Measurements from ENCODE around the gene PLPPR5. TPM values are rescaled to one million over a fixed set of nuclear protein-coding genes. Genes with fewer than 3 reads are reported as not detected.

PLPPR5 gene
- total and polyA plus RNA-seq, 2 of the 8 experiments (the other 6 are each of a cell fraction or from before 2014, with no cell fraction given), result 1.9 to 5.6 TPM

GRCh38 chr1:99005537-99005942 is 879 bp upstream of the PLPPR5 start:
- Histone ChIP-seq H3K4me1 (replicated peaks in 1 of 4; ENCODE audit: control insufficient read depth in 3 of 4, insufficient read depth in 4 of 4, low read length in 3 of 4) (peaks cover 0 to 3% (median 2%) of the 10 kb centered on the region in 4 experiments; a peak in 5 of 7 replicates), H2BK12ac (ENCODE audit: low read depth, low read length) (peak overlapping the region; percentile 18; the same call in 1 of the 2 replicates), H4K5ac (ENCODE audit: insufficient read length, low read depth, low read length) (no peak overlapping the region), H3K14ac (ENCODE audit: insufficient read length) (no peak overlapping the region), H3K23ac (ENCODE audit: insufficient read length) (no peak overlapping the region), H4K8ac (ENCODE audit: extremely low read depth, insufficient read depth, low read length) (no peak overlapping the region), H3K18ac (ENCODE audit: extremely low read depth, low read length) (no peak overlapping the region; the same call in 1 of the 2 replicates), H2AFZ (ENCODE audit: low read length) (no peak overlapping the region), H2BK15ac (ENCODE audit: low read length) (no peak overlapping the region), H4K20me1 (replicated peaks in 1 of 2; ENCODE audit: control insufficient read depth in 1 of 2, insufficient read depth in 2 of 2, low read length in 2 of 2) (no peaks in the 10 kb centered on the region), H2BK5ac (ENCODE audit: low read depth, low read length) (no peak overlapping the region), H3K79me1 (ENCODE audit: low read depth, low read length) (no peaks in the 10 kb centered on the region), H2AK5ac (ENCODE audit: low read depth, low read length) (no peak overlapping the region), H3K4me3 (ENCODE audit: extremely low read depth in 1 of 4, insufficient read depth in 2 of 4, low read depth in 3 of 4, low read length in 4 of 4) (peak overlapping the region; percentile 53 to 85 (median 76); a peak in 6 of 8 replicates), H3K23me2 (ENCODE audit: low read depth, low read length) (peaks cover 14% of the 10 kb centered on the region), H2BK120ac (replicated peaks; ENCODE audit: low read depth, low read length) (no peak overlapping the region), H3K9me3 (ENCODE audit: insufficient read depth in 2 of 2, low read depth in 1 of 2, low read length in 1 of 2) (no peaks in the 10 kb centered on the region), H2BK20ac (ENCODE audit: low read length) (no peak overlapping the region), H3K79me2 (ENCODE audit: control insufficient read depth in 1 of 2, insufficient read depth in 2 of 2, low read length in 2 of 2) (no peaks in the 10 kb centered on the region), H3K27ac (ENCODE audit: low read depth, low read length) (no peak overlapping the region), H3K27me3 (replicated peaks in 1 of 4; ENCODE audit: control insufficient read depth in 3 of 4, extremely low read depth in 1 of 4, insufficient read depth in 3 of 4, low read length in 3 of 4) (peaks cover 0 to 8% (median 2%) of the 10 kb centered on the region in 4 experiments; a peak in 4 of 7 replicates), H3K9ac (replicated peaks in 1 of 4; ENCODE audit: extremely low read depth in 1 of 4, low read depth in 3 of 4, low read length in 3 of 4) (no peak overlapping the region; a peak in 1 of 7 replicates), H3K36me3 (ENCODE audit: control insufficient read depth in 2 of 4, insufficient read depth in 4 of 4, low read length in 3 of 4) (no peaks in the 10 kb centered on the region), H3K4ac (replicated peaks; ENCODE audit: insufficient read length, low read depth, low read length) (no peak overlapping the region), H3K56ac (replicated peaks; ENCODE audit: insufficient read length, low read depth, low read length) (no peak overlapping the region), H4K91ac (replicated peaks; ENCODE audit: insufficient read length, low read length) (no peak overlapping the region), H3K4me2 (ENCODE audit: insufficient read depth in 1 of 2, low read depth in 2 of 2, low read length in 2 of 2) (peak overlapping the region; percentile 74 to 94)
- POLR2A ChIA-PET (ENCODE audit: partially characterized antibody), result interaction anchor here (0.7 to 1.7 kb wide), 2 partner anchors 13 to 701 kb away, joined by 3 read pairs; no protein-coding TSS in a partner anchor
- DNase-seq (ENCODE audit: low read depth in 1 of 2, low spot score in 2 of 2) (peak in 1 of 2 experiments; percentile 51), FAIRE-seq (no peak)
- TF ChIP-seq TEAD4 (IDR thresholded peaks at IDR 0.05; ENCODE audit: low read depth, low read length) (peak; percentile 85), PHF8 (conservative IDR thresholded peaks at IDR 0.05; ENCODE audit: low read depth, low read length) (no peak)
- WGBS, 2 experiments (ENCODE audit: extremely low coverage in 1 of 2, insufficient coverage in 1 of 2, insufficient read length in 1 of 2, insufficient replicate concordance in 2 of 2, low coverage in 1 of 2, low lambda C conversion rate in 2 of 2, missing lambda C conversion rate in 1 of 2), result 19% methylated on average over 8 of the region's 8 CpGs; no CpG with 5 or more reads in 1 of the 2 experiments
- CTCF ChIA-PET (ENCODE audit: partially characterized antibody), result interaction anchor here (0.6 to 5.3 kb wide), 10 partner anchors 9 to 1888 kb away, joined by 3 to 22 read pairs (median 4); no protein-coding TSS in a partner anchor
